Measurements from ENCODE around the gene OR1L1. TPM values are rescaled to one million over a fixed set of nuclear protein-coding genes. Genes with fewer than 3 reads are reported as not detected.

OR1L1 gene, protein sequence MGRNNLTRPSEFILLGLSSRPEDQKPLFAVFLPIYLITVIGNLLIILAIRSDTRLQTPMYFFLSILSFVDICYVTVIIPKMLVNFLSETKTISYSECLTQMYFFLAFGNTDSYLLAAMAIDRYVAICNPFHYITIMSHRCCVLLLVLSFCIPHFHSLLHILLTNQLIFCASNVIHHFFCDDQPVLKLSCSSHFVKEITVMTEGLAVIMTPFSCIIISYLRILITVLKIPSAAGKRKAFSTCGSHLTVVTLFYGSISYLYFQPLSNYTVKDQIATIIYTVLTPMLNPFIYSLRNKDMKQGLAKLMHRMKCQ
- total RNA-seq = not detected in 2 replicates

DNA sequence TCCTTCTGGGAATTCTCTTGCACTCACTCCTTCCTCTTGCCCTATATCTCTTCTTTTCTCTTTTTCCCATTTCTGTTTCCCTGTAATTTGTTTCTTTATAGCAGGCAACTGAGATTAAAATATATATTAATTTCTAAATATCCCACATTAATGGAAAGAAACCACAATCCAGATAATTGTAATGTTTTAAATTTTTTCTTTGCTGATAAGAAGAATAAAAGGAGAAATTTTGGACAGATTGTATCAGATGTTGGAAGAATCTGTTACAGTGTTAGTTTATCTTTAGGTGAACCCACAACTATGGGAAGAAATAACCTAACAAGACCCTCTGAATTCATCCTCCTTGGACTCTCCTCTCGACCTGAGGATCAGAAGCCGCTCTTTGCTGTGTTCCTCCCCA lies at the start of gene OR1L1:
Gene OR1L1 (plus strand): TSS at position 301 of the 400 bp plus-strand sequence. CDS start 0 bp downstream, at position 301.

DNA sequence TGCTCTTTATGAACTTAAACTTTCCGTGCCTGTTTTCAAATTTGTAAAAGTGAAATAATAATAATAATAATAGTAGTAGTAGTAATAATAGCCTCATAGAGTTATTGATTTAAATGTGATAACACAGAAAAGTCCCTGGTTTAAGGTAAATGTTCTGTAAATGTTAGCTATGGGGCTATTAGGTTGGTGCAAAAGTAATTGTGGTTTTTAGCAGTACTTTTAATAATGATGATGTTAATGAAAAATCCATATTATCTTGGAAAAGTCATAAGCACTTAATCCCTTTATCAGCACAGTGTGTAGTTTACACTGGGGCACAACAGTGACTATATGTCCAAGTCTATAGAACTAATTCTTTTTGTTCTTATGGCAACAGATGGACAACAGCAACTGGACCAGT lies 47.2 kb upstream of the OR1L1 start, which contains the start of gene OR1Q1:
Gene OR1Q1 (plus strand): TSS at position 377 of the 400 bp plus-strand sequence. CDS start 0 bp downstream, at position 377.

DNA sequence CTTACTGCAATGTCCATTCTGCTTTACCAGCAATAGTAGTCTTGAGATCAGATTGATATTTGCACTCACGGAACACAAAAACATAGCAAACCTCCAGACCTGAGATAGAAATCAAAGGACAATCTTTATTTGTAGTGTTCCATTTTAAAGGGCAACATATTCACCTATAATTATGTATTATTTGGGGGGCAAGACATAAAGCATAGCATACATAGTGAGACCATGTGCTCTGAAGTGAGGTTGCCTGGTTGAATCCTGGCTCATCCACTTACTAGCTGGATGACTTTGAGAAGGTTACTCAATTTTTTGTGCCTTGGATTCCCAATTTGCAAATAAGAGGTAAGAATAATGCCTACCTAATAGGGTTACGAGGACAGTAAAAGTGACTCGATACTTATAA lies 4.0 kb upstream of the OR1L1 start, which contains the start of gene OR1B1:
Gene OR1B1 (minus strand): TSS at position 101 of the 400 bp plus-strand sequence.

Other genes with a start within 250 kb of the OR1L1 start
- not detected in 2 replicates for gene OR1J1, start 183.8 kb upstream of the OR1L1 start, total RNA-seq
- gene OR1J2, start 150.9 kb upstream of the OR1L1 start, total RNA-seq = not detected in 2 replicates
- gene OR1J4, start 142.6 kb upstream of the OR1L1 start, total RNA-seq = not detected in 2 replicates
- not detected in 2 replicates for gene OR1N1, start 134.4 kb upstream of the OR1L1 start, total RNA-seq
- not detected in 2 replicates for gene OR1N2, start 108.6 kb upstream of the OR1L1 start, total RNA-seq
- 0.10 TPM in 1 of 2 replicates, not detected in the other for gene OR1L8, start 78.3 kb upstream of the OR1L1 start, total RNA-seq
- not detected in 2 replicates for gene OR1Q1, start 47.0 kb upstream of the OR1L1 start, total RNA-seq
- not detected in 2 replicates for gene OR1B1, start 4.1 kb upstream of the OR1L1 start, total RNA-seq
- not detected in 2 replicates for gene OR1L3, start 13.4 kb downstream of the OR1L1 start, total RNA-seq
- gene OR1L4, start 62.3 kb downstream of the OR1L1 start, total RNA-seq = not detected in 2 replicates
- gene OR1L6, start 80.6 kb downstream of the OR1L1 start, total RNA-seq = not detected in 2 replicates
- gene OR5C1, start 127.2 kb downstream of the OR1L1 start, total RNA-seq = not detected in 2 replicates
- not detected in 2 replicates for gene OR1K1, start 138.4 kb downstream of the OR1L1 start, total RNA-seq
- gene PDCL, start 166.9 kb downstream of the OR1L1 start, total RNA-seq = 27.4 and 28.0 TPM in 2 replicates
- 39.3 and 44.4 TPM in 2 replicates for gene RC3H2, start 243.6 kb downstream of the OR1L1 start, total RNA-seq